GM23338 (cell line): ENCODE data around the gene TRIM37. TPM values are rescaled to one million over a fixed set of nuclear protein-coding genes. Genes with fewer than 3 reads are reported as not detected.

Experiments used
- ATAC-seq: fragments of 200-7000 bp; cut with Tn5 transposase; 3 replicates; pipeline ENCODE4 v1.9.1; 2020
- DNase-seq: peaks from one replicate; pipeline ENCODE4 v3.0.0-alpha.2; 2015; ENCODE audit warnings: low spot score
- H2AFZ ChIP-seq: fragments of 200-600 bp; sonication (generic); 2 replicates; pipeline ENCODE4 v1.8.0; 2016; ENCODE audit warnings: antibody characterized with exemption, mild to moderate bottlenecking, moderate library complexity
- H3F3A ChIP-seq: fragments of 200-600 bp; sonication (generic); replicated peaks from 2 replicates; pipeline ENCODE4 v1.8.0; 2017; ENCODE audit warnings: antibody characterized with exemption, mixed run types, low read depth
- H3K27ac ChIP-seq: fragments of 200-600 bp; sonication (generic); 2 replicates; pipeline ENCODE4 v1.6.1; 2016; ENCODE audit warnings: low read depth
- H3K27me3 ChIP-seq: fragments of 200-600 bp; sonication (generic); 2 replicates; pipeline ENCODE4 v1.8.0; 2016; ENCODE audit warnings: mild to moderate bottlenecking, mixed run types, moderate library complexity; ENCODE audit not compliant: insufficient read depth
- H3K36me3 ChIP-seq: fragments of 200-600 bp; sonication (generic); 2 replicates; pipeline ENCODE4 v1.8.0; 2016; ENCODE audit warnings: mild to moderate bottlenecking; ENCODE audit not compliant: insufficient read depth
- H3K4me1 ChIP-seq: fragments of 200-600 bp; sonication (generic); 2 replicates; pipeline ENCODE4 v1.8.0; 2016; ENCODE audit warnings: mild to moderate bottlenecking, moderate library complexity; ENCODE audit not compliant: insufficient read depth
- H3K4me2 ChIP-seq: fragments of 200-600 bp; sonication (generic); 2 replicates; pipeline ENCODE4 v1.7.1; 2017; ENCODE audit warnings: mixed run types
- H3K4me3 ChIP-seq: fragments of 200-600 bp; sonication (generic); 2 replicates; pipeline ENCODE4 v1.6.1; 2016; ENCODE audit warnings: mixed run types
- H3K79me2 ChIP-seq: fragments of 200-600 bp; sonication (generic); replicated peaks from 2 replicates; pipeline ENCODE4 v1.8.0; 2017; ENCODE audit warnings: mild to moderate bottlenecking; ENCODE audit not compliant: insufficient read depth
- H3K9me2 ChIP-seq: fragments of 200-600 bp; sonication (generic); 2 replicates; pipeline ENCODE4 v1.8.0; 2017; ENCODE audit not compliant: insufficient read depth
- H4K20me1 ChIP-seq: fragments of 200-600 bp; sonication (generic); replicated peaks from 2 replicates; pipeline ENCODE4 v1.8.0; 2017; ENCODE audit warnings: mild to moderate bottlenecking; ENCODE audit not compliant: insufficient read depth
- H3K27ac Mint-ChIP-seq: 2 replicates; pipeline ENCODE4 v1.8.0; 2020; ENCODE audit warnings: inconsistent platforms, mild to moderate bottlenecking, moderate library complexity, mixed read lengths
- H3K27me3 Mint-ChIP-seq: 3 replicates; pipeline ENCODE4 v1.8.0; 2022; ENCODE audit warnings: low read depth, mild to moderate bottlenecking, moderate library complexity, mixed read lengths, inconsistent platforms; ENCODE audit not compliant: insufficient read depth, poor library complexity
- H3K36me3 Mint-ChIP-seq: 3 replicates; pipeline ENCODE4 v1.8.0; 2021; ENCODE audit warnings: low read depth, mild to moderate bottlenecking, inconsistent platforms, moderate library complexity, mixed read lengths
- H3K4me1 Mint-ChIP-seq: 3 replicates; pipeline ENCODE4 v1.8.0; 2020; ENCODE audit warnings: mild to moderate bottlenecking, inconsistent platforms, mixed read lengths
- H3K4me3 Mint-ChIP-seq: 3 replicates; pipeline ENCODE4 v1.8.0; 2021; ENCODE audit warnings: moderate library complexity, mild to moderate bottlenecking, inconsistent platforms, mixed read lengths
- H3K9me3 Mint-ChIP-seq: 3 replicates; pipeline ENCODE4 v1.8.0; 2020; ENCODE audit warnings: moderate library complexity, mild to moderate bottlenecking, inconsistent platforms, mixed read lengths
- CREB1 ChIP-seq: fragments of 250-450 bp; sonication (Bioruptor Pico); IDR thresholded peaks from 2 replicates; pipeline ENCODE4 v1.5.0; 2020; ENCODE audit warnings: low read depth, mild to moderate bottlenecking, moderate library complexity
- EZH2 ChIP-seq: fragments of 200-600 bp; sonication (generic); IDR thresholded peaks from one replicate; pipeline ENCODE4 v1.8.0; 2017; ENCODE audit warnings: antibody characterized with exemption, mild to moderate bottlenecking, low read depth; ENCODE audit not compliant: unreplicated experiment
- EZH2phosphoT487 ChIP-seq: fragments of 200-600 bp; sonication (generic); IDR thresholded peaks from one replicate; pipeline ENCODE4 v1.8.1; 2018; ENCODE audit warnings: antibody characterized with exemption; ENCODE audit not compliant: unreplicated experiment
- JUNB ChIP-seq: IDR thresholded peaks from one replicate; pipeline ENCODE4 v1.6.1; 2016; ENCODE audit warnings: antibody characterized with exemption; ENCODE audit not compliant: unreplicated experiment
- NANOG ChIP-seq: IDR thresholded peaks from 2 replicates; pipeline ENCODE4 v1.6.1; 2016; ENCODE audit warnings: antibody characterized with exemption, borderline replicate concordance
- POLR2AphosphoS5 ChIP-seq: IDR thresholded peaks from 2 replicates; pipeline ENCODE4 v1.6.1; 2016; ENCODE audit warnings: antibody characterized with exemption, low read depth
- STAT1 ChIP-seq: IDR thresholded peaks from one replicate; pipeline ENCODE4 v1.6.1; 2016; ENCODE audit warnings: antibody characterized with exemption; ENCODE audit not compliant: unreplicated experiment
- ZNF114 ChIP-seq: fragments of 250-450 bp; sonication (Bioruptor Pico); IDR thresholded peaks from 2 replicates; pipeline ENCODE4 v1.5.0; 2020; ENCODE audit warnings: mild to moderate bottlenecking, moderate library complexity
- ZNF331 ChIP-seq: fragments of 250-450 bp; sonication (Bioruptor Pico); IDR thresholded peaks from 2 replicates; pipeline ENCODE4 v1.5.0; 2020; ENCODE audit warnings: low read depth, mild to moderate bottlenecking, moderate library complexity
- polyA plus RNA-seq: library from polyadenylated mRNA; unstranded; fragments of >200 nt; fragmentation: Nextera tagmentation; extraction: Ambion mirVana; gene quantifications from 2 replicates; pipeline ENCODE4 v1.2.1, GENCODE V29; 2016
- total RNA-seq: library from RNA; depleted of rRNA; stranded (reverse); fragments of >200 nt; shearing (Covaris generic); gene quantifications from 2 replicates; pipeline ENCODE4 v1.2.3, GENCODE V29; 2014
- TF ChIP-seq, protein P1 (sequence below): IDR thresholded peaks from one replicate; pipeline ENCODE4 v1.6.1; 2018; ENCODE audit warnings: antibody characterized with exemption; ENCODE audit not compliant: unreplicated experiment
- TF ChIP-seq, protein P2 (sequence below): fragments of 250-450 bp; sonication (Bioruptor Pico); IDR thresholded peaks from 2 replicates; pipeline ENCODE4 v1.5.0; 2020; ENCODE audit warnings: mild to moderate bottlenecking, moderate library complexity
- TF ChIP-seq, protein P3 (sequence below), 2 experiments: fragments of 200-600 bp in 1 of 2; sonication (generic) in 1 of 2; conservative IDR thresholded peaks; 2 replicates each; pipeline versions ENCODE4 v1.5.1 to v1.6.1; 2016 to 2017; ENCODE audit warnings: antibody characterized with exemption in 2 of 2, low read depth in 2 of 2, mild to moderate bottlenecking in 2 of 2, moderate library complexity in 1 of 2
- TF ChIP-seq, protein P4 (sequence below): IDR thresholded peaks from 2 replicates; pipeline ENCODE4 v1.6.1; 2016; ENCODE audit warnings: antibody characterized with exemption

The TRIM37 gene
- total and polyA plus RNA-seq, 2 experiments from 2014 or later: 61.1 to 71.2 TPM

DNA sequence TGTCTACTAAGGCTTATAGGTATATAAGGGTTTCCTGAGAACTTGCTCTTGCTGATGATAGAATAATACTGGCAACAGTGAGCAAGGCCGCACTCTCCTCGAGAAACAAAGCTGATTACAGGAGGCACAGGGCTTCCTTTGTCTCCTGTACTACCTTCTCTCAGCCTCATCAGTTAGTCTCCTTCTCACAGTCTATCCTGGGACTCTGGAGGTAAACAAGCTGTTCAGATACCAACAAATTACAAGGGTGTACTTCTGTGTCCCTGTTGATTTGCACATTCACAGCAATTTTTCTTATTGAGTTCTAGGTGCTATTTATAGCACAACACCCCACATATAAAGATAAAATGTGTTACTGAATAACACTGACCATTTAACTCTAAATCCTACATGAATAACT lies 98.7 kb downstream of the TRIM37 start:
- Histone ChIP-seq H3K36me3 (no peaks in the 10 kb centered on the region; the same call in 1 of the 2 replicates), H3K4me1 (no peaks in the 10 kb centered on the region), H3K4me2 (no peak overlapping the region), H3K27me3 (no peaks in the 10 kb centered on the region), H3K27ac (no peak overlapping the region), H4K20me1 (no peaks in the 10 kb centered on the region), H3K4me3 (no peak overlapping the region), H3K9me2 (no peaks in the 10 kb centered on the region), H2AFZ (no peak overlapping the region), H3F3A (no peaks in the 10 kb centered on the region), H3K79me2 (no peaks in the 10 kb centered on the region)
- ATAC-seq: no peak
- DNase-seq: no peak
- TF ChIP-seq, protein P1, sequence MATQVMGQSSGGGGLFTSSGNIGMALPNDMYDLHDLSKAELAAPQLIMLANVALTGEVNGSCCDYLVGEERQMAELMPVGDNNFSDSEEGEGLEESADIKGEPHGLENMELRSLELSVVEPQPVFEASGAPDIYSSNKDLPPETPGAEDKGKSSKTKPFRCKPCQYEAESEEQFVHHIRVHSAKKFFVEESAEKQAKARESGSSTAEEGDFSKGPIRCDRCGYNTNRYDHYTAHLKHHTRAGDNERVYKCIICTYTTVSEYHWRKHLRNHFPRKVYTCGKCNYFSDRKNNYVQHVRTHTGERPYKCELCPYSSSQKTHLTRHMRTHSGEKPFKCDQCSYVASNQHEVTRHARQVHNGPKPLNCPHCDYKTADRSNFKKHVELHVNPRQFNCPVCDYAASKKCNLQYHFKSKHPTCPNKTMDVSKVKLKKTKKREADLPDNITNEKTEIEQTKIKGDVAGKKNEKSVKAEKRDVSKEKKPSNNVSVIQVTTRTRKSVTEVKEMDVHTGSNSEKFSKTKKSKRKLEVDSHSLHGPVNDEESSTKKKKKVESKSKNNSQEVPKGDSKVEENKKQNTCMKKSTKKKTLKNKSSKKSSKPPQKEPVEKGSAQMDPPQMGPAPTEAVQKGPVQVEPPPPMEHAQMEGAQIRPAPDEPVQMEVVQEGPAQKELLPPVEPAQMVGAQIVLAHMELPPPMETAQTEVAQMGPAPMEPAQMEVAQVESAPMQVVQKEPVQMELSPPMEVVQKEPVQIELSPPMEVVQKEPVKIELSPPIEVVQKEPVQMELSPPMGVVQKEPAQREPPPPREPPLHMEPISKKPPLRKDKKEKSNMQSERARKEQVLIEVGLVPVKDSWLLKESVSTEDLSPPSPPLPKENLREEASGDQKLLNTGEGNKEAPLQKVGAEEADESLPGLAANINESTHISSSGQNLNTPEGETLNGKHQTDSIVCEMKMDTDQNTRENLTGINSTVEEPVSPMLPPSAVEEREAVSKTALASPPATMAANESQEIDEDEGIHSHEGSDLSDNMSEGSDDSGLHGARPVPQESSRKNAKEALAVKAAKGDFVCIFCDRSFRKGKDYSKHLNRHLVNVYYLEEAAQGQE: no peak
- TF ChIP-seq ZNF331 (CRISPR knock-in tag): no peak
- TF ChIP-seq STAT1: no peak
- no peak for TF ChIP-seq ZNF114 (CRISPR knock-in tag)
- TF ChIP-seq EZH2: no peak
- TF ChIP-seq NANOG: no peak
- no peak for TF ChIP-seq EZH2phosphoT487
- no peak for TF ChIP-seq JUNB
- no peak for TF ChIP-seq CREB1 (CRISPR knock-in tag)
- no peak for TF ChIP-seq POLR2AphosphoS5
- TF ChIP-seq, protein P2, sequence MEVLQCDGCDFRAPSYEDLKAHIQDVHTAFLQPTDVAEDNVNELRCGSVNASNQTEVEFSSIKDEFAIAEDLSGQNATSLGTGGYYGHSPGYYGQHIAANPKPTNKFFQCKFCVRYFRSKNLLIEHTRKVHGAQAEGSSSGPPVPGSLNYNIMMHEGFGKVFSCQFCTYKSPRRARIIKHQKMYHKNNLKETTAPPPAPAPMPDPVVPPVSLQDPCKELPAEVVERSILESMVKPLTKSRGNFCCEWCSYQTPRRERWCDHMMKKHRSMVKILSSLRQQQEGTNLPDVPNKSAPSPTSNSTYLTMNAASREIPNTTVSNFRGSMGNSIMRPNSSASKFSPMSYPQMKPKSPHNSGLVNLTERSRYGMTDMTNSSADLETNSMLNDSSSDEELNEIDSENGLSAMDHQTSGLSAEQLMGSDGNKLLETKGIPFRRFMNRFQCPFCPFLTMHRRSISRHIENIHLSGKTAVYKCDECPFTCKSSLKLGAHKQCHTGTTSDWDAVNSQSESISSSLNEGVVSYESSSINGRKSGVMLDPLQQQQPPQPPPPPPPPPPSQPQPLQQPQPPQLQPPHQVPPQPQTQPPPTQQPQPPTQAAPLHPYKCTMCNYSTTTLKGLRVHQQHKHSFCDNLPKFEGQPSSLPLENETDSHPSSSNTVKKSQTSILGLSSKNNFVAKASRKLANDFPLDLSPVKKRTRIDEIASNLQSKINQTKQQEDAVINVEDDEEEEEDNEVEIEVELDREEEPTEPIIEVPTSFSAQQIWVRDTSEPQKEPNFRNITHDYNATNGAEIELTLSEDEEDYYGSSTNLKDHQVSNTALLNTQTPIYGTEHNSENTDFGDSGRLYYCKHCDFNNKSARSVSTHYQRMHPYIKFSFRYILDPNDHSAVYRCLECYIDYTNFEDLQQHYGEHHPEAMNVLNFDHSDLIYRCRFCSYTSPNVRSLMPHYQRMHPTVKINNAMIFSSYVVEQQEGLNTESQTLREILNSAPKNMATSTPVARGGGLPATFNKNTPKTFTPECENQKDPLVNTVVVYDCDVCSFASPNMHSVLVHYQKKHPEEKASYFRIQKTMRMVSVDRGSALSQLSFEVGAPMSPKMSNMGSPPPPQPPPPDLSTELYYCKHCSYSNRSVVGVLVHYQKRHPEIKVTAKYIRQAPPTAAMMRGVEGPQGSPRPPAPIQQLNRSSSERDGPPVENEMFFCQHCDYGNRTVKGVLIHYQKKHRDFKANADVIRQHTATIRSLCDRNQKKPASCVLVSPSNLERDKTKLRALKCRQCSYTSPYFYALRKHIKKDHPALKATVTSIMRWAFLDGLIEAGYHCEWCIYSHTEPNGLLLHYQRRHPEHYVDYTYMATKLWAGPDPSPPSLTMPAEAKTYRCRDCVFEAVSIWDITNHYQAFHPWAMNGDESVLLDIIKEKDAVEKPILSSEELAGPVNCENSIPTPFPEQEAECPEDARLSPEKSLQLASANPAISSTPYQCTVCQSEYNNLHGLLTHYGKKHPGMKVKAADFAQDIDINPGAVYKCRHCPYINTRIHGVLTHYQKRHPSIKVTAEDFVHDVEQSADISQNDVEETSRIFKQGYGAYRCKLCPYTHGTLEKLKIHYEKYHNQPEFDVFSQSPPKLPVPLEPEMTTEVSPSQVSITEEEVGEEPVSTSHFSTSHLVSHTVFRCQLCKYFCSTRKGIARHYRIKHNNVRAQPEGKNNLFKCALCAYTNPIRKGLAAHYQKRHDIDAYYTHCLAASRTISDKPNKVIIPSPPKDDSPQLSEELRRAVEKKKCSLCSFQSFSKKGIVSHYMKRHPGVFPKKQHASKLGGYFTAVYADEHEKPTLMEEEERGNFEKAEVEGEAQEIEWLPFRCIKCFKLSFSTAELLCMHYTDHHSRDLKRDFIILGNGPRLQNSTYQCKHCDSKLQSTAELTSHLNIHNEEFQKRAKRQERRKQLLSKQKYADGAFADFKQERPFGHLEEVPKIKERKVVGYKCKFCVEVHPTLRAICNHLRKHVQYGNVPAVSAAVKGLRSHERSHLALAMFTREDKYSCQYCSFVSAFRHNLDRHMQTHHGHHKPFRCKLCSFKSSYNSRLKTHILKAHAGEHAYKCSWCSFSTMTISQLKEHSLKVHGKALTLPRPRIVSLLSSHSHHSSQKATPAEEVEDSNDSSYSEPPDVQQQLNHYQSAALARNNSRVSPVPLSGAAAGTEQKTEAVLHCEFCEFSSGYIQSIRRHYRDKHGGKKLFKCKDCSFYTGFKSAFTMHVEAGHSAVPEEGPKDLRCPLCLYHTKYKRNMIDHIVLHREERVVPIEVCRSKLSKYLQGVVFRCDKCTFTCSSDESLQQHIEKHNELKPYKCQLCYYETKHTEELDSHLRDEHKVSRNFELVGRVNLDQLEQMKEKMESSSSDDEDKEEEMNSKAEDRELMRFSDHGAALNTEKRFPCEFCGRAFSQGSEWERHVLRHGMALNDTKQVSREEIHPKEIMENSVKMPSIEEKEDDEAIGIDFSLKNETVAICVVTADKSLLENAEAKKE (CRISPR knock-in tag): no peak
- TF ChIP-seq, protein P3, sequence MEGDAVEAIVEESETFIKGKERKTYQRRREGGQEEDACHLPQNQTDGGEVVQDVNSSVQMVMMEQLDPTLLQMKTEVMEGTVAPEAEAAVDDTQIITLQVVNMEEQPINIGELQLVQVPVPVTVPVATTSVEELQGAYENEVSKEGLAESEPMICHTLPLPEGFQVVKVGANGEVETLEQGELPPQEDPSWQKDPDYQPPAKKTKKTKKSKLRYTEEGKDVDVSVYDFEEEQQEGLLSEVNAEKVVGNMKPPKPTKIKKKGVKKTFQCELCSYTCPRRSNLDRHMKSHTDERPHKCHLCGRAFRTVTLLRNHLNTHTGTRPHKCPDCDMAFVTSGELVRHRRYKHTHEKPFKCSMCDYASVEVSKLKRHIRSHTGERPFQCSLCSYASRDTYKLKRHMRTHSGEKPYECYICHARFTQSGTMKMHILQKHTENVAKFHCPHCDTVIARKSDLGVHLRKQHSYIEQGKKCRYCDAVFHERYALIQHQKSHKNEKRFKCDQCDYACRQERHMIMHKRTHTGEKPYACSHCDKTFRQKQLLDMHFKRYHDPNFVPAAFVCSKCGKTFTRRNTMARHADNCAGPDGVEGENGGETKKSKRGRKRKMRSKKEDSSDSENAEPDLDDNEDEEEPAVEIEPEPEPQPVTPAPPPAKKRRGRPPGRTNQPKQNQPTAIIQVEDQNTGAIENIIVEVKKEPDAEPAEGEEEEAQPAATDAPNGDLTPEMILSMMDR (conservative IDR thresholded peaks at IDR 0.05; ENCODE audit: low read depth in 2 of 2): no peak
- TF ChIP-seq, protein P4, sequence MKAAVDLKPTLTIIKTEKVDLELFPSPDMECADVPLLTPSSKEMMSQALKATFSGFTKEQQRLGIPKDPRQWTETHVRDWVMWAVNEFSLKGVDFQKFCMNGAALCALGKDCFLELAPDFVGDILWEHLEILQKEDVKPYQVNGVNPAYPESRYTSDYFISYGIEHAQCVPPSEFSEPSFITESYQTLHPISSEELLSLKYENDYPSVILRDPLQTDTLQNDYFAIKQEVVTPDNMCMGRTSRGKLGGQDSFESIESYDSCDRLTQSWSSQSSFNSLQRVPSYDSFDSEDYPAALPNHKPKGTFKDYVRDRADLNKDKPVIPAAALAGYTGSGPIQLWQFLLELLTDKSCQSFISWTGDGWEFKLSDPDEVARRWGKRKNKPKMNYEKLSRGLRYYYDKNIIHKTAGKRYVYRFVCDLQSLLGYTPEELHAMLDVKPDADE: no peak
- Mint-ChIP-seq H3K4me3 (no peak overlapping the region), H3K9me3 (no peaks in the 10 kb centered on the region), H3K4me1 (peaks cover 3% of the 10 kb centered on the region; the same call in 1 of the 3 replicates), H3K27me3 (peaks cover 4% of the 10 kb centered on the region), H3K27ac (no peak overlapping the region; the same call in 1 of the 2 replicates), H3K36me3 (peaks cover 9% of the 10 kb centered on the region; the same call in 2 of the 3 replicates)
